Endothelial cell of umbilical vein (primary cell): ENCODE data around the gene YTHDF1.

Source experiments
- CTCF ChIP-seq, 2 donors: IDR thresholded peaks; 1 replicate in 1 of 2; 2 replicates in 1 of 2; pipeline ENCODE4 v1.5.1; 2011; ENCODE audit warnings: low read length in 2 of 2, mild to moderate bottlenecking in 2 of 2, moderate library complexity in 2 of 2, control low read depth in 1 of 2, inconsistent platforms in 1 of 2, low read depth in 1 of 2; ENCODE audit not compliant: insufficient read depth in 1 of 2; ENCODE audit errors: extremely low read depth in 1 of 2
- EZH2 ChIP-seq: IDR thresholded peaks from 2 replicates; pipeline ENCODE4 v1.6.1; 2012; ENCODE audit warnings: borderline replicate concordance, low read depth, mild to moderate bottlenecking, moderate library complexity, low read length, inconsistent platforms; ENCODE audit not compliant: severe bottlenecking
- GATA2 ChIP-seq: IDR thresholded peaks from 2 replicates; pipeline ENCODE4 v1.7.0; 2011; ENCODE audit warnings: low read depth, mild to moderate bottlenecking, moderate library complexity, mixed read lengths, low read length; ENCODE audit not compliant: insufficient read length, insufficient read depth
- JUN ChIP-seq: IDR thresholded peaks from 2 replicates; pipeline ENCODE4 v1.6.1; 2011; ENCODE audit warnings: borderline replicate concordance, low read depth; ENCODE audit not compliant: insufficient read length, insufficient read depth
- POLR2A ChIP-seq: IDR thresholded peaks from 2 replicates; pipeline ENCODE4 v1.6.1; 2012; ENCODE audit warnings: low read depth, mild to moderate bottlenecking, control low read depth, low read length

- no peak for TF ChIP-seq POLR2A
- no peak for TF ChIP-seq CTCF (IDR thresholded peaks at IDR 0.05; ENCODE audit: extremely low read depth in 1 of 2, insufficient read depth in 1 of 2, low read depth in 1 of 2, low read length in 2 of 2)
- no peak for TF ChIP-seq GATA2
- no peak for TF ChIP-seq EZH2
- TF ChIP-seq JUN: no peak
These were observed 54.7 kb downstream of the YTHDF1 start for GRCh38 chr20:63161176-63161651.
